HG02970 (cell line): Measurements from ENCODE around the gene PLXNA1.

Experiments
- ATAC-seq: cut with Tn5 transposase; IDR thresholded peaks from one replicate; pipeline ENCODE4 v1.9.1; 2021; ENCODE audit warnings: mild to moderate bottlenecking, moderate library complexity, moderate number of reproducible peaks; ENCODE audit not compliant: unreplicated experiment, low FRiP score

Gene PLXNA1

GRCh38 chr3:126964950-126965349 is 18.0 kb upstream of the PLXNA1 start:
- no peak for ATAC-seq

GRCh38 chr3:126965526-126966080 is 17.3 kb upstream of the PLXNA1 start:
- ATAC-seq = no peak

DNA sequence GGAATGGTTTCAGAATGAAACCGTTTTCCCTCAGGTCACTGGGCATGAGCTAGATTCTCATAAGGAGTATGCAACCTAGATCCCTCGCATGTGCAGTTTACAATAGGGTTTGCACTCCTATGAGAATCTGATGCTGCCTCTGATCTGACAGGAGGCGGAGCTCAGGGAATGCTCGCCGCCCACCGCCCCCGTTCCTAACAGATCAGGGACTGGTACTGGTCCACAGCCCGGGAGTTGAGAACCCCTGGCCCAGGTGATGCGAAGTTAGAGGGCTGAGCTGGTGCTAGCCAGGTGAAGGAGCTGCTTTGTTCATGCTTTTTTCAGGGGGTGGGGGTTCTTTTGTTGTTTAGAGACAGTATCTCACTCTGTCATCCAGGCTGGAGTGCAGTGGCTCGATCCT is 15.5 kb upstream of the PLXNA1 start:
- ATAC-seq = no peak

DNA sequence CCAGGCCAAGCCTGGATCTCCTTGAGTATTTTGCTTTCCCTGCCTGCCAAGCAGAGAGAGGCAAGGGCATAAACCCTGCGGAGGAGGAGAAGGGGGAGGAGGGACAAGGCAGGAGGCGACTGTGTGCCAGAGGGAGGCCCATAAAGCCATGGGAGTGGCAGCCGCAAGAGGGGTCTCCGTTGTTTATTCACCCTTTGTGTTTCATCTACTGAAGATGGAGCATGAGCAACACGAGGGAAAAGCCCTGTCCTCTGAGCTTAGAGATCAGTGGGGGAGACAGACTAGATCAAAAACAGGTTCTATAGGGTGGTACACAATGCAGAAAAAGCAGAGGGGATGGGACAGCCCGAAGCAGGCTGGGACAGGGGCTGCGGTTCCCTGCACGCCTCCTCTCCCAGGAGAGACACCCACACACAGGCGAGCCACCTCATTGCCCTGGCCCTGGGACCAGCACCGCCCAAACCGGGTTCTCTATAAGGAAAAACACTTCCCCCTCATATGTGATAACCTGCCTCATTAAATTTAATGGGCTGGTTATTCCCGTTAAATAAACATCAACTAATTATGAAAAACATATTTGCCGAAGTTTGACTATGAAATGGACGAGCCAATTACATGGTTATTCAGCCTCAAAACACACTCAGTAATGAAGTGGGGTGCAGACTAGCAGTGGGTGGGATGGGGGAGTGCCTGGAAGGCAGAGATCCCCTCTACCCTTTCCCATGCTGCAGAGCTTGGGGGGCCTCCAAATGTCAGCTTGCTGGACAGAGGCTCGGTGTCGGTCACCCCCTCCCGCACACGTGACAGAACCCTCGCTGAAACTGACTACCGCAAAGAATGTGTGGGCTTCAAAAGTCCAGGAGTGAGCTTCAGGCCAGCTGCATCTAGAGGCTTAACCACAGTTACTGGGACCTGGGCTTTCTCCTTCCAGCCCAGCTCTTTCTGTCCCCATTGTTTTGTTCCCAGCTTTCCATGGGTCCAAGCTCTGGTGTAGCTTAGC is 14.2 kb upstream of the PLXNA1 start:
- ATAC-seq = no peak

DNA sequence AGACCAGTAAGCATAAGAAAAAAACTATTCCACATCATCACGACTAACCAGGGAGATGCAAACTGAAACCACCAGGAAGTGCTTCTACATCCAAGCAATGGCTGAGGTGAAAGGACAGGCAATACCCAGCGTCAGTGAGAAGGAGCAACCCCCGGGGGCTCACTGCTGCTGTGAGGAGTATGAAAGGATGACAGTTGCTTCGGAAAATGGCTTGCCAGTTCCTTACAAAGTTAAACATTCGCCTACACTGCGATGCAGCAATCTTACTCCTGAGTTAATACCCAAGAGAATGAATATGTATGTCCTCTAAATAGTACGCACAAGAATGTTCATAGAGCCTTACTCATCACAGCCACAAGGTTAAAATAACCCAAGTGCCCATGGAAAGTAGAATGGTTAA is 13.3 kb upstream of the PLXNA1 start:
- no peak for ATAC-seq

DNA sequence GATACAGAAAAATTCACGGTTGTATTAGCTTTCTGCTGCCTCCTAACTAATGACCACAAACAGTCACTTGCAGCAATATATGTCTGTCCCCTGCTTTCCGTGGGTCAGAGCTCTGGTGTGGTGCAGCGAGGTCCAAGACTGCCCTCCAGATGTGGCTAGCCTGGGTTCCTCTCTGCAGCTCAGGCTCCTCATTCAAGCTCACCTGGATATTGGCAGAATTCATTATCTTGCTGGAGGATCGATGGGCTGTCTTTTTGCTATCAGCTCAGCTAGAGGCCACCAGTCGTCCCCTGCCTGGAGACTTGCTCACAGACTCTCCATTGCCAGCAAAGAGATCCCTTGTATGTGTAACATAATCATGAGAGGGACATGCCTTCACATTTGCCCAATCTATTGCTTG is 12.8 kb upstream of the PLXNA1 start:
- no peak for ATAC-seq

DNA sequence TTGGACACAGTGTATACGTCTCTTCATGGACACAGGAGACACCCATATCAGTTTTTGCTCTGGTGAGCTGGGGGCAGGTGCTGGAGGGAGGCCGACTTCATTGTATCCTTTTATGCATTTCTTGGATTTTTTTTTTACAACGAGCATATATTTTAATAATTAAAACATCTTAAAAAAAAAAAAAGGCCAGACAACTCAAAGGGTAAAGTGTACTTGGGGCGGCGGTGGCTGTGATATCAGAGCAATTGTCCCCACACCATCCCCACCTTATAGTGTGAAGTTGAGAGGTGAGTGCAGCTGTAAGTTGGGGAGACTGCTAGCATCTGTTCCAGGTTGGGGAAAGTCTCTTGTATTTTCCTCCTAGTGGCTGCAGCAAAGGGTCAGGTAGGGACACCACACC is 12.0 kb upstream of the PLXNA1 start:
- no peak for ATAC-seq

- no peak for ATAC-seq
Observed at GRCh38 chr3:126971891-126972351, 11.0 kb upstream of the PLXNA1 start.

DNA sequence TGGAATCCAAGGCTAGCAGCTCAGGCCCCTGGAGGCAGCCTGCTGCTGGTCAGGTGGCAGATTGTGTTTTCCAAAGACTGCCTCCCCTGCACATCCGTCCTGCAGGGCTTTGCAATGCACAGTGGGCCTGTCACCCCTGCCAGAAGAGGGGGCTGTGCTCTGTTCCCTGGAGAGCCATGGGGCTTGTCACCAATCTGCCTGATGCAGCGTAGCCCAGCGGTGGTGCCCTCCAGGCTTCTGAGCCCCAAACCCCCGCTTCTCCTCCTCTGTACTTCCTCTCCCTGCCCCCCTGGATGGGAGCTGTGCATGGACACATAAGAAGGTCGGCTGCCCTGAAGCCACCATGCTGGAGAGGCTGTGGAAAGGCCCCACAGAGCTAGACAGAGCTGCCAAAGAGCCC is 10.0 kb upstream of the PLXNA1 start:
- no peak for ATAC-seq

- no peak for ATAC-seq
Observed at GRCh38 chr3:126973814-126974213, 9.1 kb upstream of the PLXNA1 start.

GRCh38 chr3:126974756-126975155 is 8.2 kb upstream of the PLXNA1 start:
- ATAC-seq = no peak

DNA sequence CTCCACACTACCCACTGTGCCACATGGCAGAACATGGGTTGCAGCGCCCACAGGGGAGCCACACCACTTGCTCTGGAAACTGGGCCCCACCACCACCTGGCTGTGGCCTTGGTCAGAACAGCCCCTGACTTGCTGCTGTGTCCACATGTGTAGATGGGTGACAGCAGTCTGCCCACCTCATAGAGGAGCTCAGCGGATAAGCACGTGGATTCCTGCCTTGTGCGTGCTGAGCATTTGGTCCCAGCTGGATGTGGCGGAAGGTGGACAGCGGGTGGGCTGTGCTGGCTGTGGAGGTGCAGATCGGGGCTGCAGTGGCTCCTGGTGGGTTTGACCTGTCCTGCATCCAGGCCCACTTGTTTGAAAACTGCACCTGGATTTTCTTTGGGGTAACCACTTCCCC is 6.0 kb upstream of the PLXNA1 start:
- ATAC-seq = no peak

GRCh38 chr3:126977821-126978220 is 5.1 kb upstream of the PLXNA1 start:
- ATAC-seq = no peak

DNA sequence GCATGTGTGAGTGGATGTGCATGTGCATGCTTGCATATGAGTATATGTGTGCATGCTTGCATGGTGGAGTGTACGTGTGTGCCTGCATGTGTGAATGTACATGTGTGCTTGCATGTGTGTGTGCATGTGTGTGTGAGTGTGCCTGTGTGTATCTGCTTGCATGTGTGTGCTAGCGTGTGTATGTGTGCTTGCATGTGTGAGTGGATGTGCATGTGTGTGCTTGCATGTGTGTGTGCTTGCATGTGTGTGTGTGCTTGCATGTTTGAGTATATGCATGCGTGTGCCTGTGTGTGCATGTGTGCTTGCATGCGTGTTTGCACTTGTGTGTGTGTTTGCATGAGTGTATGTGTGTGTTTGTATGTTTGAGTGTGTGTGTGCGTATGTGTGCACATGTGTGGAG is 4.6 kb upstream of the PLXNA1 start:
- no peak for ATAC-seq

- no peak for ATAC-seq
Observed at GRCh38 chr3:126979046-126979628, 3.8 kb upstream of the PLXNA1 start.

- ATAC-seq = no peak
Observed at GRCh38 chr3:126980266-126980811, 2.6 kb upstream of the PLXNA1 start.

GRCh38 chr3:126982126-126982470 is 817 bp upstream of the PLXNA1 start:
- ATAC-seq = peak; percentile 28

DNA sequence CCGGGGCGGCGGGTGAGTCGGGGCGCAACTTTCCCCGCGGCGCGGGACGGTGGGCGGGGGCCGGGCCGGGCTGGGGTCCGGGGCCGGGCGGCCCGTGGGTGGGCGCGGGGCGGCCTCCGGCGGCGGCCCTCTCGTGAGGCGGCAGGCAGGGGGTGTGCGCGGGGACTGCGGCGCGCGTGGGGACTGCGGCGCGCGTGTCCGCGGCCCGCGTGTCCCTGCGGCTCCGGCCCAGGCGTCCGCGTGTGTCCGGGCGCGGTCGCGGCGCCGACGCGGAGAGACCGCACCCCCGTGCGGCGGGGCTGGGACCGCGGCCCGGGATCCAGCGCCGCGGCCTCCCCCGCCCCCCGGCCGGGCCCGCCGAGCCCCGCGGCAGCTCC is 349 bp downstream of the PLXNA1 start:
- ATAC-seq = peak; percentile 9

DNA sequence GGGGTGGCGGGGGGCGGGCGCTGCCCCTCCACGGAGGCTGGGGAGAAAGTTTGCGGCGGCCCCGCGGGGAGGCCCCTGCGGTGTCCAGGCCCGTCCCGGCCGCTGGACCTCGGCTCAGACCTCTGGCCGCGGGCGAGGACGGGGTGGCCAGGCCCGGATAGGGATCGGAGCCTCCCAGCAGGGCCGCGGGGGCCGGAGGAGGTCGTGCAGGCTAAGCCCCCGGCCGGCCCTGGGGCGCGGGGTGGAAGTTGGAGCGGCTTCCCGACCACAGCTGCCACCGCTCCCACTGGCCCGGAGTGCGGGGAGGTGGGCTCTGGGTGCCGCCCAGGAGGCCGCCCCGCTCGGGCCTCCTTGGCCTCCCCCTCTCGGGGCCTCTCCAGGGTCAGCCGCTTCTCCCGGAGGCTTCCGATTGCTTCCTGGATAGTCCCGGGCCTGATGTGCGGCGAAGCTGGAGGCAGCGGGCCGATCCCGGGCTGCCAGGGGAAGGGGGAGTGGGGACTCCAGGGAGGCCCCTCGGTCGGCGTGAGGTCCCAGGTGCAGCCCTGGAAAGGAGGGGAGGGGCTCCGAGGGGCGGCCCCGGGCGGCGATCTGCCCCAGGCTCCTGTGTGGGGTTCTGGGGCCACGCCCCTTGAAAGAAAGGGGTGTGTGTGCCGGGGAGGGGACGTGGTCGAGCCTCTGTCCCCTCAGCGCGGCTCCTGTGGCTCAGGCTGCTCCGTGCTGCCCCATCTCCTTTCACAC is 907 bp downstream of the PLXNA1 start:
- peak; percentile 2 for ATAC-seq

DNA sequence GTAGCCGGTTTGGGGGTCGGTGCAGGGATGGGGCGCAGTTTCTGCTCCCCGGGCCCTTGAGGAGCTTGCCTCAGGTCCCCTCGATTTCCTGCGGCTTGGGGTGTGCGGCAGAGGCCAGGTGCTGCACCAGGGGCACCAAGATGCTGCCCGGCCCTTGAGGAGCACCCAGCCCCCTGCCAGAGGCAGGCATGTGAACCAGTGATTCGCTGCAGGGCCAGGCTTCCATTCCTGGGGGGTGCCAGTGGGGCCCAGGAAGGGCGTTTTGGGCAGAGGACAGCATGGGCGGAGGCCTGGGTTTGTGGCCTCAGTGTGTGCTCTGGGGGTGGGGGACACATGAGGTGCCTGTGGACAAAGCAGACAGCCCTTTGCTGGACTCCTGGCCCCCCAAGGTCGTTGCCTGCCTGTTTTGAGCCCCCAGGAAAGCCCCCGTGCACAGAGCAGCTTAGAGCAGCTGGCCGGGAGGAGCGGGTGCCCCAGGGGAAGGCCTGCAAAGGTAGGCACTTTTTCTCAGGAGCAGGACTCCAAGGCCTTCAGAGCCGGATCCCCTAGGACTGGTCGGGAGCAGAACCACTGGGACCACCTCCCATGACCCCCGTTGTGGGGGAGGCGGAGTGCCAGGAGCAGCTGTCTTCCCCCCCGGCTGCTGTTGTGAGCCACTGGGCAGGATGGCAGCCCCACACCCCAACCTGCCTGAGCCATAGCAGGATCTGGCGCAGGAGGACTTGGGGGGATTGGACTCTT is 1.6 kb downstream of the PLXNA1 start:
- no peak for ATAC-seq
